ENCODE results near the gene HBE1. TPM values are rescaled to one million over a fixed set of nuclear protein-coding genes. Genes with fewer than 3 reads are reported as not detected.

Gene HBE1
- total and polyA plus RNA-seq, 7 donors, result not detected

- Histone ChIP-seq H3K36me3 (ENCODE audit: insufficient read depth in 1 of 2, low read depth in 1 of 2) (no peaks in the 10 kb centered on the region), H3K9me3 (no peaks in the 10 kb centered on the region), H3K27ac (no peak overlapping the region), H3K4me1 (no peaks in the 10 kb centered on the region), H3K4me3 (no peak overlapping the region), H3K27me3 (ENCODE audit: insufficient read depth in 3 of 3, low read length in 2 of 3) (no peaks in the 10 kb centered on the region)
- intact Hi-C loops (cut with DNase I), result no loop called here
- TF ChIP-seq CTCF (IDR thresholded peaks at IDR 0.05), result no peak
- 14 to 65% (median 56%) methylated on average over 1 of the region's 1 CpG for WGBS, 3 donors
- no peak for DNase-seq
- no peak for ATAC-seq
These were observed 8.2 kb upstream of the HBE1 start for GRCh38 chr11:5277807-5278382.

GRCh38 chr11:5276697-5277096, 7.0 kb upstream of the HBE1 start:
- Histone ChIP-seq H3K36me3 (ENCODE audit: insufficient read depth in 1 of 2, low read depth in 1 of 2) (no peaks in the 10 kb centered on the region), H3K27ac (no peak overlapping the region), H3K9me3 (no peaks in the 10 kb centered on the region), H3K27me3 (ENCODE audit: insufficient read depth in 3 of 3, low read length in 2 of 3) (no peaks in the 10 kb centered on the region), H3K4me3 (no peak overlapping the region), H3K4me1 (no peaks in the 10 kb centered on the region)
- ATAC-seq (no peak), DNase-seq (no peak)
- TF ChIP-seq CTCF (IDR thresholded peaks at IDR 0.05), result no peak
- intact Hi-C loops (cut with DNase I), result no loop called here
- 67 to 80% (median 70%) methylated on average over 2 of the region's 2 CpGs for WGBS, 3 donors

DNA sequence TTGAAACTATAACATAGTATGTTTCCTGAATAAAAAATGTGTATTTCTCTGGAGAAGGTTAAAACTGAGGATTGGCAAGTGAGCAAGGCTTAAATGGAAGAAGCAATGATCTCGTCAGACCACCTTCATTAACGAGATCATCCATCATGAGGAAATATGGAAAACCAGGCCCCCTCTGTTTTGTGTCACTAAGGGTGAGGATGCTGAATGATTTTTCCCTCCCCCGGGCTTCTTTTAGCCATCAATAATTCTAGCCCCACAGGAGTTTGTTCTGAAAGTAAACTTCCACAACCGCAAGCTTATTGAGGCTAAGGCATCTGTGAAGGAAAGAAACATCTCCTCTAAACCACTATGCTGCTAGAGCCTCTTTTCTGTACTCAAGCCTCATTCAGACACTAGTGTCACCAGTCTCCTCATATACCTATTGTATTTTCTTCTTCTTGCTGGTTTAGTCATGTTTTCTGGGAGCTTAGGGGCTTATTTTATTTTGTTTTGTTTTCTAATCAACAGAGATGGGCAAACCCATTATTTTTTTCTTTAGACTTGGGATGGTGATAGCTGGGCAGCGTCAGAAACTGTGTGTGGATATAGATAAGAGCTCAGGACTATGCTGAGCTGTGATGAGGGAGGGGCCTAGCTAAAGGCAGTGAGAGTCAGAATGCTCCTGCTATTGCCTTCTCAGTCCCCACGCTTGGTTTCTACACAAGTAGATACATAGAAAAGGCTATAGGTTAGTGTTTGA, 5.8 kb upstream of the HBE1 start:
- no peak for ATAC-seq
- no peaks in the 10 kb centered on the region for H3K36me3 ChIP-seq (ENCODE audit: insufficient read depth in 1 of 2, low read depth in 1 of 2)
- TF ChIP-seq CTCF (IDR thresholded peaks at IDR 0.05), result no peak
- H3K27ac ChIP-seq, result no peak overlapping the region
- no peak overlapping the region for H3K4me3 ChIP-seq
- intact Hi-C loops (cut with DNase I), result no loop called here
- WGBS, 3 donors, result 75 to 79% (median 78%) methylated on average over 6 of the region's 6 CpGs
- H3K4me1 ChIP-seq, result no peaks in the 10 kb centered on the region
- no peak for DNase-seq
- H3K27me3 ChIP-seq (ENCODE audit: insufficient read depth in 3 of 3, low read length in 2 of 3), result no peaks in the 10 kb centered on the region
- no peaks in the 10 kb centered on the region for H3K9me3 ChIP-seq

- H3K4me3 ChIP-seq, result no peak overlapping the region
- no peaks in the 10 kb centered on the region for H3K27me3 ChIP-seq (ENCODE audit: insufficient read depth in 3 of 3, low read length in 2 of 3)
- no peak overlapping the region for H3K27ac ChIP-seq
- intact Hi-C loops (cut with DNase I), result no loop called here
- DNase-seq, result no peak
- ATAC-seq, result no peak
- no peak for TF ChIP-seq CTCF (IDR thresholded peaks at IDR 0.05)
- WGBS, 3 donors, result 67 to 70% (median 69%) methylated on average over 5 of the region's 5 CpGs
- no peaks in the 10 kb centered on the region for H3K9me3 ChIP-seq
- no peaks in the 10 kb centered on the region for H3K36me3 ChIP-seq (ENCODE audit: insufficient read depth in 1 of 2, low read depth in 1 of 2)
- no peaks in the 10 kb centered on the region for H3K4me1 ChIP-seq
These were observed 4.7 kb upstream of the HBE1 start for GRCh38 chr11:5274395-5274794.
